Sigmoid colon (tissue), 7 donors: ENCODE measurements around the gene NDUFV3. TPM values are rescaled to one million over a fixed set of nuclear protein-coding genes. Genes with fewer than 3 reads are reported as not detected.

Experiments
- DNase-seq: peaks from one replicate; pipeline ENCODE4 v3.0.0-alpha.2; 2019
- H3K27ac ChIP-seq, 4 donors: fragments of 200-600 bp; sonication (generic); one replicate each; pipeline ENCODE4 v1.5.1; 2016 to 2019; ENCODE audit warnings: mild to moderate bottlenecking in 1 of 4
- H3K27me3 ChIP-seq, 3 donors: fragments of 200-600 bp; sonication (generic); one replicate each; pipeline ENCODE4 v1.5.1; 2019; ENCODE audit warnings: mild to moderate bottlenecking in 1 of 3
- H3K36me3 ChIP-seq, 4 donors: fragments of 200-600 bp; sonication (generic); one replicate each; pipeline ENCODE4 v1.5.1; 2016 to 2019
- H3K4me1 ChIP-seq, 4 donors: fragments of 200-600 bp; sonication (generic); one replicate each; pipeline ENCODE4 v1.5.1; 2017 to 2019
- H3K4me3 ChIP-seq, 4 donors: fragments of 200-600 bp; sonication (generic); one replicate each; pipeline ENCODE4 v1.5.1; 2017 to 2019; ENCODE audit warnings: mild to moderate bottlenecking in 2 of 4, moderate library complexity in 1 of 4
- H3K9me3 ChIP-seq, 4 donors: fragments of 200-600 bp in 3 of 4; sonication (generic) in 3 of 4; one replicate each; pipeline versions ENCODE4 v1.5.1 to v1.6.1; 2013 to 2019
- EP300 ChIP-seq, 4 donors: sonication (generic); formaldehyde crosslinking; IDR thresholded peaks; one replicate each; pipeline ENCODE4 v1.6.1; 2017; ENCODE audit warnings: antibody characterized with exemption in 4 of 4
- POLR2A ChIP-seq, 2 donors: fragments of 450-650 bp; IDR thresholded peaks; one replicate each; pipeline ENCODE4 v1.6.1; 2016; ENCODE audit warnings: antibody characterized with exemption in 2 of 2, mild to moderate bottlenecking in 2 of 2, moderate library complexity in 2 of 2
- POLR2AphosphoS5 ChIP-seq, 4 donors: sonication (generic); formaldehyde crosslinking; IDR thresholded peaks; one replicate each; pipeline ENCODE4 v1.6.1; 2017; ENCODE audit warnings: antibody characterized with exemption in 4 of 4
- WGBS, 2 donors: extraction: QIAGEN DNeasy Blood & Tissue Kit; methylation state at CpG; one replicate each; pipeline ENCODE4 v1.1.7; 2013; 5-methylcytosine and 5-hydroxymethylcytosine counted together
- intact Hi-C: fragments of 100-400 bp; cut with DNase I; formaldehyde crosslinking; loops from one replicate; pipeline ENCODE4 v1.15.1; 2023
- polyA plus RNA-seq, 3 donors: library from polyadenylated mRNA; stranded (reverse); fragments of 200-250 nt; gene quantifications; one replicate each; pipeline ENCODE4 v1.2.3, GENCODE V29; 2013
- total RNA-seq, 4 donors: library from RNA; depleted of rRNA; stranded (reverse); fragments of >200 nt; gene quantifications; one replicate each; pipeline ENCODE4 v1.1.0, GENCODE V29; 2016
- TF ChIP-seq, protein P1 (sequence below), 4 experiments: fragments of 450-650 bp in 3 of 4; fragments of 200-600 bp in 1 of 4; IDR thresholded peaks; one replicate each; pipeline ENCODE4 v1.5.1; 2016 to 2019; ENCODE audit warnings: antibody characterized with exemption in 4 of 4, mild to moderate bottlenecking in 3 of 4, moderate library complexity in 2 of 4
- donor health status: healthy with polysubstance abuse.
- donor health status: Bipolar disorder and iron deficiency.
- donor health status: healthy.

NDUFV3 gene
- total and polyA plus RNA-seq, 7 donors = 15.0 to 67.6 (median 53.5) TPM

DNA sequence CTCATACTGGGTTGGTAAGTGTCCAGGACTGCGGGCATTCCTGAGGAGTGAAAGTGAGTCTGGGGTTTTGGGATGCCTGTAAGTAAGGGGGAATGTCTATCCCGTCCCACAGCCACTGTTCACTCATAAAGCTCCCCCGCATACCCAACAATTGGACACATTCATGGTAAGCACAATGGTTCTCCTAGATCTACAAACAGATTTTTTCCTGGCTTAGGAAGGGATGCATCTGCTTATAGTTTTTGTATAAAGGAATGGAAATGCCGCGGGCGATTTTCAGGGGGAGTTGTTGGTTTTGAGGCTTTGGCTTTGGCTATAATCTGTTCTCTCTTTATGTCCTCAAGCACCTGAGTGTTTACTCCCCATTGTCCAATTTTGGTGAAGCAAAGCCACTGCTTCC lies 25.2 kb downstream of the NDUFV3 start:
- H3K4me1 ChIP-seq = peaks cover 0 to 4% (median 0%) of the 10 kb centered on the region in 4 donors
- DNase-seq = no peak
- no peak overlapping the region for H3K4me3 ChIP-seq
- H3K27me3 ChIP-seq = no peaks in the 10 kb centered on the region
- WGBS, 2 donors = 96% methylated on average over 6 of the region's 6 CpGs
- no peaks in the 10 kb centered on the region for H3K9me3 ChIP-seq
- no peak overlapping the region for H3K27ac ChIP-seq
- intact Hi-C loops = loop anchor here (10.0 kb wide), 1 partner anchor 47 kb away; no protein-coding TSS in a partner anchor
- no peaks in the 10 kb centered on the region for H3K36me3 ChIP-seq
- TF ChIP-seq POLR2A (IDR thresholded peaks at IDR 0.05) = no peak
- TF ChIP-seq POLR2AphosphoS5 (IDR thresholded peaks at IDR 0.05) = no peak

DNA sequence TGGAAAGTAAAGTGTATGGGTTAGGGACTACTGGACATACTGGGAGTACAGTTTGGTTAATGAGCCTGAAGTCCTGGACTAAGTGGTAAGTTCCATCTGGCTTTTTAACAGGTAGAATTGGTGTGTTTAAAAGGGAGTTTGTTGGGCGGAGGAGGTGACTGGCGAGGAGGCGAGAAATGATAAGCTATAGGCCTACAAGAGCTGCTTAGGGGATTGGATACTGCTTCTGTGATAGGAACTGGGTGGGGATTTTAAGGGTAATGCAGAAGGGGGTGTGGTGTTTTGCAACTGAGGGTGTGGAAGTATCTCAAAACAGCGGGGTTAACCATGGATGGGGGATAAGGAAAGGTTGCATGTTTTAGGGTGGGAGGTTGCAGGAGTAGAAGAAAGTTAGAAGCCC lies 28.8 kb downstream of the NDUFV3 start:
- Histone ChIP-seq H3K27me3 (no peaks in the 10 kb centered on the region), H3K36me3 (no peaks in the 10 kb centered on the region), H3K9me3 (no peaks in the 10 kb centered on the region), H3K4me3 (no peak overlapping the region), H3K27ac (no peak overlapping the region), H3K4me1 (peaks cover 0 to 14% (median 9%) of the 10 kb centered on the region in 4 donors)
- TF ChIP-seq POLR2AphosphoS5 (IDR thresholded peaks at IDR 0.05) (no peak), EP300 (IDR thresholded peaks at IDR 0.05) (no peak), POLR2A (IDR thresholded peaks at IDR 0.05) (no peak)
- TF ChIP-seq, protein P1, sequence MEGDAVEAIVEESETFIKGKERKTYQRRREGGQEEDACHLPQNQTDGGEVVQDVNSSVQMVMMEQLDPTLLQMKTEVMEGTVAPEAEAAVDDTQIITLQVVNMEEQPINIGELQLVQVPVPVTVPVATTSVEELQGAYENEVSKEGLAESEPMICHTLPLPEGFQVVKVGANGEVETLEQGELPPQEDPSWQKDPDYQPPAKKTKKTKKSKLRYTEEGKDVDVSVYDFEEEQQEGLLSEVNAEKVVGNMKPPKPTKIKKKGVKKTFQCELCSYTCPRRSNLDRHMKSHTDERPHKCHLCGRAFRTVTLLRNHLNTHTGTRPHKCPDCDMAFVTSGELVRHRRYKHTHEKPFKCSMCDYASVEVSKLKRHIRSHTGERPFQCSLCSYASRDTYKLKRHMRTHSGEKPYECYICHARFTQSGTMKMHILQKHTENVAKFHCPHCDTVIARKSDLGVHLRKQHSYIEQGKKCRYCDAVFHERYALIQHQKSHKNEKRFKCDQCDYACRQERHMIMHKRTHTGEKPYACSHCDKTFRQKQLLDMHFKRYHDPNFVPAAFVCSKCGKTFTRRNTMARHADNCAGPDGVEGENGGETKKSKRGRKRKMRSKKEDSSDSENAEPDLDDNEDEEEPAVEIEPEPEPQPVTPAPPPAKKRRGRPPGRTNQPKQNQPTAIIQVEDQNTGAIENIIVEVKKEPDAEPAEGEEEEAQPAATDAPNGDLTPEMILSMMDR (IDR thresholded peaks at IDR 0.05) = no peak
- intact Hi-C loops = no loop called here
- no peak for DNase-seq
- WGBS, 2 donors = 62 to 84% methylated on average over 4 of the region's 4 CpGs

- TF ChIP-seq EP300 (IDR thresholded peaks at IDR 0.05) (no peak), POLR2AphosphoS5 (IDR thresholded peaks at IDR 0.05) (no peak), POLR2A (IDR thresholded peaks at IDR 0.05) (no peak)
- TF ChIP-seq, protein P1 (IDR thresholded peaks at IDR 0.05) = no peak
- no peak for DNase-seq
- Histone ChIP-seq H3K27ac (no peak overlapping the region), H3K36me3 (no peaks in the 10 kb centered on the region), H3K9me3 (no peaks in the 10 kb centered on the region), H3K4me3 (no peak overlapping the region), H3K4me1 (peaks cover 0 to 14% (median 9%) of the 10 kb centered on the region in 4 donors), H3K27me3 (no peaks in the 10 kb centered on the region)
- 88 to 93% methylated on average over 18 of the region's 18 CpGs for WGBS, 2 donors
- intact Hi-C loops = no loop called here
Measured at GRCh38 chr21:42922918-42923317, 29.8 kb downstream of the NDUFV3 start.

GRCh38 chr21:42923553-42924432 lies 30.7 kb downstream of the NDUFV3 start:
- no peak for TF ChIP-seq POLR2A (IDR thresholded peaks at IDR 0.05)
- TF ChIP-seq EP300 (IDR thresholded peaks at IDR 0.05) = no peak
- TF ChIP-seq, protein P1 (IDR thresholded peaks at IDR 0.05) = peak; percentile 75 to 94 (median 88)
- TF ChIP-seq POLR2AphosphoS5 (IDR thresholded peaks at IDR 0.05) = peak; percentile 39 to 60 (median 52)
- Histone ChIP-seq H3K27me3 (no peaks in the 10 kb centered on the region), H3K4me1 (peaks cover 0 to 14% (median 9%) of the 10 kb centered on the region in 4 donors), H3K9me3 (no peaks in the 10 kb centered on the region), H3K27ac (no peak overlapping the region), H3K4me3 (peak overlapping the region in 2 of 4 donors; percentile 14 to 24), H3K36me3 (no peaks in the 10 kb centered on the region)
- 21 to 30% methylated on average over 18 of the region's 18 CpGs for WGBS, 2 donors
- intact Hi-C loops = no loop called here
- DNase-seq = peak; percentile 90

- TF ChIP-seq, protein P1 (IDR thresholded peaks at IDR 0.05) = no peak
- TF ChIP-seq POLR2AphosphoS5 (IDR thresholded peaks at IDR 0.05) = no peak
- TF ChIP-seq EP300 (IDR thresholded peaks at IDR 0.05) = no peak
- no peak for TF ChIP-seq POLR2A (IDR thresholded peaks at IDR 0.05)
- WGBS, 2 donors = 95% methylated on average over 6 of the region's 6 CpGs
- H3K4me1 ChIP-seq = peaks cover 0 to 14% (median 9%) of the 10 kb centered on the region in 4 donors
- intact Hi-C loops = no loop called here
- H3K27me3 ChIP-seq = no peaks in the 10 kb centered on the region
- no peak for DNase-seq
- H3K9me3 ChIP-seq = no peaks in the 10 kb centered on the region
- peak overlapping the region in 1 of 4 donors; percentile 14 for H3K4me3 ChIP-seq
- H3K36me3 ChIP-seq = no peaks in the 10 kb centered on the region
- no peak overlapping the region for H3K27ac ChIP-seq
Measured at GRCh38 chr21:42924433-42924751, 31.3 kb downstream of the NDUFV3 start.
